GM18502 (cell line): ENCODE data around the gene TTC28.

Experiments used
- ATAC-seq: cut with Tn5 transposase; IDR thresholded peaks from one replicate; pipeline ENCODE4 v1.9.1; 2021; ENCODE audit warnings: mild to moderate bottlenecking; ENCODE audit not compliant: unreplicated experiment, poor library complexity

TTC28 gene

GRCh38 chr22:27989758-27990450 lies 689.7 kb downstream of the TTC28 start:
- no peak for ATAC-seq

GRCh38 chr22:27988704-27989103 lies 690.9 kb downstream of the TTC28 start:
- no peak for ATAC-seq

- no peak for ATAC-seq
Measured at GRCh38 chr22:27987557-27987956, 692.1 kb downstream of the TTC28 start.

- ATAC-seq = no peak
Measured at GRCh38 chr22:27986937-27987336, 692.7 kb downstream of the TTC28 start.

- ATAC-seq = no peak
Measured at GRCh38 chr22:27986459-27986858, 693.2 kb downstream of the TTC28 start.

- no peak for ATAC-seq
Measured at GRCh38 chr22:27985323-27986275, 694.0 kb downstream of the TTC28 start.

- ATAC-seq = no peak
Measured at GRCh38 chr22:27984723-27985122, 694.9 kb downstream of the TTC28 start.

- ATAC-seq = no peak
Measured at GRCh38 chr22:27984001-27984695, 695.5 kb downstream of the TTC28 start.

- no peak for ATAC-seq
Measured at GRCh38 chr22:27983361-27983791, 696.3 kb downstream of the TTC28 start.

- ATAC-seq = no peak
Measured at GRCh38 chr22:27982630-27983180, 696.9 kb downstream of the TTC28 start.

- no peak for ATAC-seq
Measured at GRCh38 chr22:27982106-27982505, 697.5 kb downstream of the TTC28 start.

- no peak for ATAC-seq
Measured at GRCh38 chr22:27980424-27981148, 699.1 kb downstream of the TTC28 start.

GRCh38 chr22:27978802-27979201 lies 700.8 kb downstream of the TTC28 start:
- no peak for ATAC-seq

- ATAC-seq = no peak
Measured at GRCh38 chr22:27978317-27978716, 701.3 kb downstream of the TTC28 start.

GRCh38 chr22:27976586-27976985 lies 703.1 kb downstream of the TTC28 start:
- ATAC-seq = no peak

- no peak for ATAC-seq
Measured at GRCh38 chr22:27975381-27976013, 704.1 kb downstream of the TTC28 start.

GRCh38 chr22:27973846-27974245 lies 705.8 kb downstream of the TTC28 start:
- ATAC-seq = no peak

- ATAC-seq = no peak
Measured at GRCh38 chr22:27972732-27973698, 706.6 kb downstream of the TTC28 start.
